HG03571 (cell line): Measurements from ENCODE around the gene NOXO1.

ENCODE experiments used
- ATAC-seq: cut with Tn5 transposase; IDR thresholded peaks from one replicate; pipeline ENCODE4 v1.9.1; 2021; ENCODE audit not compliant: unreplicated experiment

NOXO1 gene

GRCh38 chr16:1981398-1981836 lies at the start of gene NOXO1:
NOXO1 (minus strand) TSS chr16:1981469; CDS start chr16:1981179, 290 bp downstream.
- ATAC-seq: no peak

- ATAC-seq: no peak
Observed at GRCh38 chr16:2030036-2030435, 48.8 kb upstream of the NOXO1 start.

GRCh38 chr16:2029350-2029749 lies 48.1 kb upstream of the NOXO1 start:
- no peak for ATAC-seq

- ATAC-seq: no peak
Observed at GRCh38 chr16:2028620-2029220, 47.5 kb upstream of the NOXO1 start.

GRCh38 chr16:2028146-2028545 lies 46.9 kb upstream of the NOXO1 start:
- no peak for ATAC-seq

GRCh38 chr16:2027024-2028010 lies 46.0 kb upstream of the NOXO1 start:
- ATAC-seq: no peak

GRCh38 chr16:2026461-2027023 lies 45.3 kb upstream of the NOXO1 start, which contains the start of gene NHERF2:
NHERF2 (plus strand) TSS chr16:2026902; CDS start chr16:2027006, 104 bp downstream.
- no peak for ATAC-seq

GRCh38 chr16:2025878-2026460 lies 44.7 kb upstream of the NOXO1 start:
- no peak for ATAC-seq

- ATAC-seq: no peak
Observed at GRCh38 chr16:2025251-2025650, 44.0 kb upstream of the NOXO1 start.

GRCh38 chr16:2024032-2024420 lies 42.8 kb upstream of the NOXO1 start:
- no peak for ATAC-seq

- peak; percentile 57 for ATAC-seq
Observed at GRCh38 chr16:2023092-2024031, 42.1 kb upstream of the NOXO1 start.

- no peak for ATAC-seq
Observed at GRCh38 chr16:2022723-2023091, 41.4 kb upstream of the NOXO1 start.

GRCh38 chr16:2019921-2020831 lies 38.9 kb upstream of the NOXO1 start:
- no peak for ATAC-seq

GRCh38 chr16:2019518-2019920 lies 38.2 kb upstream of the NOXO1 start, which contains the start of gene NPW:
NPW (plus strand) TSS chr16:2019785.
- ATAC-seq: no peak

- no peak for ATAC-seq
Observed at GRCh38 chr16:2016407-2016922, 35.2 kb upstream of the NOXO1 start.

- ATAC-seq: no peak
Observed at GRCh38 chr16:2015947-2016208, 34.6 kb upstream of the NOXO1 start.

- ATAC-seq: no peak
Observed at GRCh38 chr16:2015117-2015946, 34.1 kb upstream of the NOXO1 start.

- ATAC-seq: no peak
Observed at GRCh38 chr16:2013527-2013926, 32.3 kb upstream of the NOXO1 start.
